Tibial nerve (tissue), 4 donors: ENCODE data around the gene NFATC2.

Source experiments
- CTCF ChIP-seq, 5 experiments: fragments of 200-600 bp in 3 of 5; fragments of 450-650 bp in 2 of 5; sonication (generic) in 3 of 5; IDR thresholded peaks; one replicate each; pipeline ENCODE4 v1.5.1; 2016 to 2019; ENCODE audit warnings: antibody characterized with exemption in 5 of 5, mild to moderate bottlenecking in 3 of 5, moderate library complexity in 2 of 5
- EP300 ChIP-seq, 2 donors: sonication (generic); formaldehyde crosslinking; IDR thresholded peaks; one replicate each; pipeline ENCODE4 v1.6.1; 2017; ENCODE audit warnings: antibody characterized with exemption in 2 of 2, mild to moderate bottlenecking in 1 of 2
- POLR2A ChIP-seq, 2 donors: fragments of 450-650 bp; IDR thresholded peaks; one replicate each; pipeline ENCODE4 v1.6.1; 2017; ENCODE audit warnings: antibody characterized with exemption in 2 of 2, mild to moderate bottlenecking in 2 of 2, moderate library complexity in 2 of 2

- no peak for TF ChIP-seq EP300 (IDR thresholded peaks at IDR 0.05)
- TF ChIP-seq CTCF (IDR thresholded peaks at IDR 0.05), result no peak
- TF ChIP-seq POLR2A (IDR thresholded peaks at IDR 0.05), result no peak
Measured at GRCh38 chr20:51447765-51448148, 94.8 kb downstream of the NFATC2 start.
